HG03439 (cell line): Measurements from ENCODE around the gene TRAF3IP1.

ENCODE experiments used
- ATAC-seq: cut with Tn5 transposase; IDR thresholded peaks from one replicate; pipeline ENCODE4 v1.9.1; 2021; ENCODE audit warnings: mild to moderate bottlenecking, moderate library complexity; ENCODE audit not compliant: unreplicated experiment

Gene TRAF3IP1

DNA sequence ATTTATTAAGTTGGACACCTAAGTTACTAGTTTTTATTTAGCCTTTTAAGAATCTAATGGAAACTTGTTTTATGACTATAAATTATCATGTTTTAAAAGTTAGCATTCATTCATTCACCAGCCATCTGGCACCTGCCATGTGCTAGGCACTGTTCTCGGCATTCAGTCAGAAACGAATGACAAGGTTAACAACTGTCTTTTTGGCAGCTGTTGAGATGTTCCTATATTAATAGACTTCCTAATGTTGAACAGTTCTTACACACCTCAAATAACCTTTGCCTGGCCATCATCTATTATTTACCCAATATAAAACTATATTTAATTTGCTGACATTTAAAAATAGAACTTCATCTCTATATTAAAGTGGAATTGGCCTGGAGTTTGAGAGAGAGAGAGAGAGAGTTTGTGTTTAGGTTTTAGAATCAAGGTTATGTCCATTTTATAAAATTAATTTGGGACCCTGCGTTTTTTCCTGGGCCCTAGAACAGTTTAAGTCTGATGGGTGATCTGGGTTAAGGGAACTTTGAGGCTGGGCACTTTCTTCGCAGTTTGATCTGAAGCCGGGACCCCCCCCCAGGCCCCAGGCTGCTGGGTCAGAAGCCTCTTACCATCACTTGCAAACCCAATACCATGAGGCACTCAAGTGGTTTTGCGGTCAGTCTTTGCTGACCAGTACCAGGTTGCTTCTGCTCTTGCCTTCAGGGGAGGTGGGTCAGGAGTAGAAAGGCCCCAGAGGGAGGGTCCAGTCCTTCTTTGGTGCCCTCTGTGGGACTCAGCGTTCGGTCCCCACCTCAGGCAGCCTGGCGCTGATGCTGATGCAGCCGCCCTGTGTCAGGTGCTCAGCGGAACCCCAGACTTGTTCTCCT is 58.1 kb downstream of the TRAF3IP1 start:
- ATAC-seq = no peak

DNA sequence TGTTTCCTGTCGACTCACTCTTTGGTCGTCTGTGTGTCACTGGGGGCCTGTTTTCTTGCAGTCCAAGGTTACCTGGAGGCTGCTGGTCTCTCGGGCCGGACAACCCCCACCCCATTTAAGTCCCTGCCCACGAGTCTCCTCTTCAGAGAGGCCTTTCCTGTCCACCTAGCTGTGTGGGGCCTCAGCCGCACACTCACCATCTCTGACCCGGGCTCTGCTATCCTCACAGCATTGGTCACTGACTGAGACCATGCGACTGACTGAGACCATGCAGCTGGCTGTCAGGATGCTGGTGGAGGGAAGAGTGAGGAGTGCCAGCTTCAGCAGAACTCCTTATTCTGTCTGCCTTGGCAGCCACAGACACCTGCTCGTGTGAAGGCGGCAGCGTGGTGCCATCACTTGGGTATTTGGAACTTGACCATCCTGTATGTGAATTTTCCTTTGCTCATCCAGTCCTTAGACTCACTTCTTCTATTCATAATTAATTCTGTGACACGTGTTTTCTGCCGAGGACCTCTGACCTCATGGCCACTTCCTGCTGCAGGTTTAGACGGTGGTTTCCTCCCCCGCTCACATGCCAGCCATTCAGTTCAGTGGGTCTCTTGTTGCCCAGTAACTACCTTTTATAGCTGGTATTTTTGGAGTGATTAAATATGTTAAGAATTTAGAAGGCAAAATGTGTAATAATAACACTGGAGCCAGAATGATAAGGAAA is 58.9 kb downstream of the TRAF3IP1 start:
- no peak for ATAC-seq

DNA sequence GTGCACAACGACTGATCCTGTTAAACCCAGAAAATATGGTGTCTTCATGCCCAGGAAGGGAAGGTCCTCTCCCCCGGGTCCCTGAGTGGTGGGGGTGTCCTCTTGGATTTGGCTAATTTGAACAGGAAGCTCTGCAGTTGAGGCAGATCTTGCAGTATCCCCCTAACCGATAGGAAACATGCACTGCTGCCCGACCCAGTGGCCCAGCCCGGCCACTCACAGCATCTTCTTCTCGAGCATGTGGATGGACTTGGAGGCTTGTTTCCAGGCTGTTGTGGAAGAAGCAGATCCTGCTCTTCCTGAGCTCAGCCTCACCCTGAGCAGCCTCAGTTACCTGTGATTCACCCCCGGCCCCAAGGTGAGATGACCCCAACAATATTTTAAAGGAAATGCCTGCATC is 60.0 kb downstream of the TRAF3IP1 start:
- ATAC-seq = no peak

DNA sequence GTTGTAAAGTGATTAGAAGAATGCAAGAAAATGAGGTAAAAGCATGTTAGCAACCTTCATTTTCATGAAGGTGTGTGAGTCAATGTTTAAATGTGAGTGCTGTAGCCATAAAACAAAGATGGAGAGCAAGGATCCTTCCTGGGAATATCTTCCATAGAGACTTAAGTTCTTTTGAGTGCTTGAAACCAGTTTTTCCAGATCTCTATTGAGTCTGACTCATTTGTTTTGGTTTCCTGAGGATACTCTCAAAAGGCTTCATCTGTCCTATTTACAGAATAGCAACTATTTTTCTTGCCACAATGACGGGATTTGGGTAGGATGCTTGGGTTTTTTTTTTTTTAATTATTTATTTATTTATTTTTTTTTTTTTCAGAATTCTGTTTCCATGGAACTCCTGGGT is 60.5 kb downstream of the TRAF3IP1 start:
- no peak for ATAC-seq

DNA sequence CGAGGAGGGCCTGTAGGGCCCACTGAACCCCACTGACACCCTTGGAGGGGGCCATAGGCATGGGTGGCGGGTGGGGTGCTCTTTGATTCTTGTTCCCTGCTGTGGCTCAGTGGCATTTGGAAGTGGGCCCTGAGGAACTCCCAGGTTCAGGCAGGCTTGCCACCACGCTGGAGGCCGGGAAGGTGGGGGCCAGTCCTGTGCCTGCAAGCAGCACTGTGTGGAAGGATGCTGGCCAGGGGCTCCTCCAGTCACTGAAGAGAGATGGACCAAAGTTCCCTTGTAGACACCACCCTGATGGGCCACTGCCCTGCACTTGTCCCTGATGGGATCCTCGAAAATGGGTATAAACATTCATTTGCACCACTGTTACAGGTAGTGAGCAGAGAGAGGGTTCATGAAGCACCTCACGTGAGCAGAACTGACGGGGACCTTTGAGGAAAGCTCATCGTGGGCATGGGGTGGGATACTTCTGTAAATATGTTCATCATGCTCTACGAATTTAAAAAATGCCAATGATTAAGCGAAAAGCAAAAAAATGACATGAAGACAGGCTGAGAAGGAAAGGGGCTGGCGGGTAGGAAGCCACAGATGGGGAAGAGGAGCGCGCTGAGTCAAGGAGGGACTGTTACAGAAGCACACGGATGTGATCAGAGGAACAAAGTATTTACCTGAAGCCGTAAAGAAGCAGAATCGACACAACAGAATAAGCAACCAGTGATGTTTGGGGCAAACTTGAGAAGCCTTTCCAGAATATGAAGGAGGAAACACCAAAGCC is 61.2 kb downstream of the TRAF3IP1 start:
- ATAC-seq = no peak

DNA sequence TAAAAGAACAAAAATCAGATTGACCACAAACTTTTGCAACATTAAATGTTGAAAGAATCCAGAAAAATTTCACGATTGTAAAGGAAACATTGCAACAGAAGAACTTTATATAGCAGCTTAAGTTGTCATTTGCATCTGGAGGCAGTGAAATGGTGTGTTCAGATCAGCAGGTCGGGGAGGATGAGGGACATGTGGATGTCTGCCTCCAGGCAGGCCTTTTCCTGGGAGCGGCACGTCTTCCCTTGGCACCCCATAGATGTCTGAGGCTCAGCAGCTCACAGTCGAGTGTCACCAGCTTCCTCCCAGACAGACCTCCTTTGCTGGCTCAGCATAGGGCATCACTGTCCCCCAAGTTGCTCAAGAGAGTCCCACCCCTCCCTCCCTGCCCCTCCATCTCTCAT is 62.1 kb downstream of the TRAF3IP1 start:
- no peak for ATAC-seq

DNA sequence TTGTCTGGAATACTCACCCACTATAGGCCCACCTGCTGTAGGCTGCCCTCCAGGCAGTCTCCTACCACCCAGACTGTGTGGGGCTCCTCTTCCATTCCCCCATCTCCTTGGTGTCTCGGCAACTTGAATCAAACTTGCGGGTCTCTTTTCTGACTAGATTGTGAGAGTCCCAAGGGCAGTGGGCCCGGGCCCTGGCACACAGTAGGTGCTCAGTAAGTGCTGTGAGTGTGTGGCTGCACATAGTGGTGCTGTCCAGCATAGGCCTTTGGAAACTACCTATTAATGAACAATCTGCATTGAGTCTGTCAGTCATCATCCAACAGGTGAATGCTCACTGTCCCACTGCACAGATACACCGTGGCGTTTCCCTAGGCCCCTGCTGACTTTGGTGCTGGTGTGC is 62.8 kb downstream of the TRAF3IP1 start:
- no peak for ATAC-seq

DNA sequence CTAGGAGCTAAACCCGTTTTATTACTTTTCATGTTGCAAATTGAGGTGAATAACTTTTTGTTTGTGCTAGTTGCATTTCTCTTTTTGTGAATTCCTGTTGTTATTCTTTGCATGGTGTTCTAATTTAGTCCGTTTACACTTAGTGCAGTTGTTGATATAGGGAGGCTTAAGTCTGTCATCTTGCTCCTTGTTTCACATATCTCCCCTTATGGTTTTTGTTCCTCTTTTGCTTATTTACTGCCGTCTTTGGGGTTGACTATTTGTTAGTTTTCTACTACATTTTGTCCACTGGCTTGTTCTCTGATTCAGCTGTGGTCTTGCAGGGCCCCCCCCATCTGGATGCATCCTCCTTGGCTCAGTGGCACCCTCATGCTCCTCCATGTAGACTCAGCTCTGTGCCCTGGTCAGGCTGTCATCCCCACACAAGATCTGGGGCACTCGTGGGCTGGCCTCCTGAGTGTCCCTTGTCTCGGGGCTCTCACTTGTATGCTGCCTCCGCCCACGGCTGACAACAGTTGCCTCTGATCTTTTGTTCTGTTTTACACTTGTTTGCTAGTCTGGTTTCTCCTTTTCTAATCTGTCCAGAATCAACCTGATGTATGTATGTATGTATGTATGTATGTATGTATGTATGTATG is 63.5 kb downstream of the TRAF3IP1 start:
- ATAC-seq = no peak

DNA sequence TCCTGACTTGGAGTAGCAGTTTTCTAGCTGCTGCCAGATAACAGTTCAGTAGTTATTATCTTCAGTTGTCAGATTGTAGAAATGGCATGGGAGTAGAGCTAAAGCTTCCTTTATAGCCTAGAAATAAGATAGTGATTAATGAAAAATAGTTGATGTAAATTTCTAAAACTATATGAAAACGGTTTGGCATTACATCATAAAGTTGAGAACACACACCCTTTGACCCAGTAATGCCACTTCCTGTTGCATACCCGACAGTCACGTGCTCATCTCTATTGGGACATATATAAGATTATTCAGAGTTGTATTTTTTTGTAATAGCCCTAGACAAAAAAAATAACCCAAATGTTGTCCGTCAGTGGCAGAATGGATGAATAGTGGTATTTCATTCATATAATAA is 67.0 kb downstream of the TRAF3IP1 start:
- no peak for ATAC-seq

DNA sequence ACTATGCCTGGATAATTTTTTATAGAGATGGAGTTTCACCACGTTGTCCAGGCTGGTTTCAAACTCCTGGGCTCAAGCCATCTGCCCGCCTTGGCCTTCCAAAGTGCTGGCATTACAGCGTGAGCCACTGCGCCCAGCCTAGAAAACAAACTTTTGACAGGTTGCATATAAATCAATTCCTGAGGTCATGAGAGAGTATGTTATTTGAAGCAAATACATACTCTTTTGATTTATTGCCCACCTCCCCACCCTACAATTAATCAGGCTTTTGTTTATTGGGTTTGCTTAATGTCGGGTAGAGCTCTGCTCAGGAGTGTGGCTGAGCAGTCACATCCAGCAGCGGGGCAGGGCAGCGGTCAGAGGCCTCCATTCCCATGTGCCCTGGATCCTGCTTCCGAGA is 68.5 kb downstream of the TRAF3IP1 start:
- ATAC-seq = no peak

DNA sequence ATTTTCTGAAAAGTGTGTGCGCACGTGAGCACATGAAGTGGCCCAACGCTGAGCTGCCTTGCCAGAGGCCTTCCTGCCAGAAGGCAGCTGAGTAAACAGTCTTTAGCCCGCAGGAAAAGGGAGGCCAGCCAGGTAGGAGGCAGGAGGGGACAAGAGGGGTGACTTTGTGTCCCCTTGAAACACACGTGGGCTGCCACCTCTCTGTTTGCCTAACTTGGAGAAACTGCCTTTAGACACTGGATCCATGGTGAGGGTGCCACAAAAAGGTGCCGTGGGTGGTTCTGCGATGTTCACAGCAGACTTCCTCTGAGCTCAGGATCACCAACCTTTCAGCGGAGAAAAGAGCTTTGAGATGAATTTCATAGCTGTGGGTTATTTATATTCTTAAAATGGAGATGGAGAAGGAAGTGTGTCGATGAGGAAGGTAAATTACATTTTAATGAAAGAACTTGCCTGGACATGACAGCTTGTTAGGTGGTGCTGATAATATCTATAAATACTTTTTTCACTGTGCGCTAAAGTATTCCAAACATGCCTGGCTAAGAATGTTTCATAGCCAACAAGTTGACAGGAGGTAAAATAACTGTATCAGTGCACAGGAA is 69.8 kb downstream of the TRAF3IP1 start:
- ATAC-seq = no peak

DNA sequence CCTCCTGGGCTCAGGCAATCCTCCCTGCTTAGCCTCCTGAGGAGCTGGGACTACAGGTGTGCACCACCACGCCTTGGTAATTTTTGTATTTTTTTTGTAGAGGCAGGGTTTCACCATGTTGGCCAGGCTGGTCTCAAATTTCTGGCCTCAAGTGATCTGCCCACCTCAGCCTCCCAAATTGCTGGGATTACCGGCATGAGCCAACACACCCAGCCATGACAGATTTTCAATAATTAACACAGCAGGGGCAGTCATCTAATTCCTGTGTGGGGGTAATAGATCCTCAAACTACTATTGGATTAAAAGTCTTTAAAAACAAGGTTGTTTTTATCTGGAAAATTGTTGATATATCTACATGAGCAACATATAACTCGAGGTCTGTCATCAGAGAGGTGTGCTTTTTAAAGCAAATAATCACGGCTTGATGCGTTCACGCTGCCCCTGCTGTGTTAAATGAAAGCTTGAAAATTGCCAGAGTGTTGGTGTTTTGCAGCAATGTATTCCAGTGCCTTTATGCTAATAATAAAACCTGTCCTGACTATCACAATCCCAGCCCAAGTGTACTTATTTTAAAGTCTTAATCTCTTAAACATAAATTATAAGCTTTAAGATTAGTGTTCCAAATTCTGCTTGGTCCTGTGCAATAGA is 70.8 kb downstream of the TRAF3IP1 start:
- no peak for ATAC-seq

DNA sequence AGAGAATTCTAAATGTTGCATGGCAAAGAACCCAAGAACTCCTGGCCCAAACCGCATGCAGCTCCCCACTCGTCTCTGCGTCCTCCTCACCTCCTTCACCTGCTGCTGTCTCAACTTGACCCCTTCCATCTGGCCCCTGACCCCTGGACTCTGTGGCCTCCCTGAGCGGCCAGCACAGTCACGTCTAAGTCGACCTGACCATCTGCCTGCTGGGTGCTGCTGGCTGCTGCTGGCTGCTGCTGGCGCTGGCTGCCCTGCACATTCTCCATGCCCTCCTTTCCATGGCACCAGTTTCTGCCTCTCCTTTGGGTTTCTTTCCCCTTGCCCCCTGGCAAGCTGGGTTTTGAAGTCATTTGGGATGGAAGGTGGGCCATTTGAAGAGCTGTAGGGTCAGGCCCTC is 76.3 kb downstream of the TRAF3IP1 start:
- ATAC-seq = no peak

DNA sequence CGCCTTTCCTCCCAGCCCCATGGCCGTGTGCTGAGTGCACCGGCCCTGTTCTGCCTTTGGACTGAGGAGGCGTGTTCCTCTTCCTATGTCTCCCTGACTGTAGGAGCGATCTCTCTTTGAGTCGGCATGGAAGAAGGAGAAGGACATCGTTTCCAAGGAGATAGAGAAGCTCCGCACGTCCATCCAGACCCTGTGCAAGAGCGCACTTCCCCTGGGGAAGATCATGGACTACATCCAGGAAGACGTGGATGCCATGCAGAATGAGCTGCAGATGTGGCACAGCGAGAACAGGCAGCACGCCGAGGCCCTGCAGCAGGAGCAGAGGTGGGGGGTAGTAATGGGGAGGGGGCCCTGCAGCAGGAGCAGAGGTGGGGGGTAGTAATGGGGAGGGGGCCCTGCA is 77.0 kb downstream of the TRAF3IP1 start:
- ATAC-seq = no peak

DNA sequence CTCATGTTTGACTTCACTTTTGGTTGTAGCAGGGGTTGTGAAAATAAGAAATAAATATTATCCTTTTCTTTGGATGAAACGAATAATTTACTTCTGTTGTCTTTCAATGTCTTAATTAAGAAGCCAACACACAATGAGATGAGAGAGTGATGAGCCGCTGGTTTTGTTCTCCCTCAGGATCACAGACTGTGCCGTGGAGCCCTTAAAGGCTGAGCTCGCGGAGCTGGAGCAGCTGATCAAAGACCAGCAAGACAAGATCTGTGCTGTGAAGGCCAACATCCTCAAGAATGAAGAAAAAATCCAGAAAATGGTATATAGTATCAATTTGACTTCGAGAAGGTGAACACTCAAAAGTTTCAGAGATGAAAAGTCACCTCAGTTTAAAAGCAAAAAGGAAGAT is 78.3 kb downstream of the TRAF3IP1 start:
- ATAC-seq = no peak

DNA sequence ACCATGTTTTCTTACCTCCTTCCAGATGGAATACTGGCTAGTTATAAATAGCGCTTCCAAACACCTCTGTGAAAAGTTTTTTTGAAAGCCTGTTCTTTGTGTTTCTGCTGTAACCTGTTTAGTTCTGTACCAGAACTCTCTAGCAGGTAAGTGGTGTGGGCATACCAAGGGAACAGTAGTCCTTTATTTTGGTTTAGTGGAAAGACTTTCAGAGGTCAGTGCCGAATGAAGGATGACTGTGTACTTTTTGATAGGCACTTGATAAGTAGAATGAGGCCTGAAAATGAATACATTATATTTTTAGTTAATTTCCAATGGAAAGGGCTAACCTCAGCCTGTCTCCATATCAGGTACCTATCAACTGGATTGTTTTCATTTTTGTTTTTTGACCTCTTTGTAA is 78.8 kb downstream of the TRAF3IP1 start:
- ATAC-seq = no peak

DNA sequence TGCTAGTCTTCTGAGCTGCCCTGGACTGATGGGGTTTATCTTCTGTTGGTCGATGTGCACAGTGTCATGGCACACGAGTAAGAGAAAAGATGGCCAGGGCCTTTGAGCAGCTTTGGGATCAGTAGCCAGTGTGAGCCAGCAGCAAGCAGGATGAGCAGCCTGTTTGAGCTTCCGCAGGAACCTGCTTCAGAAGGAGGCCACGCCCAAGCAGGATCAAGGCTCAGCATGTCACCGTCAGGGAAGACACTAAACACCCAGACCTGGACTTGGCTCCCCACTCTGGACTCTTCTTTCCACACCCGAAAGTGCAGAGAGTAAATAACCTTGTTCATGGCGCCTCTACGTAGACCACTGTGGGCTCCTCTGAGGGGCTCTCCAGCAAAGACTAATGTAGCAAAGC is 81.2 kb downstream of the TRAF3IP1 start:
- no peak for ATAC-seq

DNA sequence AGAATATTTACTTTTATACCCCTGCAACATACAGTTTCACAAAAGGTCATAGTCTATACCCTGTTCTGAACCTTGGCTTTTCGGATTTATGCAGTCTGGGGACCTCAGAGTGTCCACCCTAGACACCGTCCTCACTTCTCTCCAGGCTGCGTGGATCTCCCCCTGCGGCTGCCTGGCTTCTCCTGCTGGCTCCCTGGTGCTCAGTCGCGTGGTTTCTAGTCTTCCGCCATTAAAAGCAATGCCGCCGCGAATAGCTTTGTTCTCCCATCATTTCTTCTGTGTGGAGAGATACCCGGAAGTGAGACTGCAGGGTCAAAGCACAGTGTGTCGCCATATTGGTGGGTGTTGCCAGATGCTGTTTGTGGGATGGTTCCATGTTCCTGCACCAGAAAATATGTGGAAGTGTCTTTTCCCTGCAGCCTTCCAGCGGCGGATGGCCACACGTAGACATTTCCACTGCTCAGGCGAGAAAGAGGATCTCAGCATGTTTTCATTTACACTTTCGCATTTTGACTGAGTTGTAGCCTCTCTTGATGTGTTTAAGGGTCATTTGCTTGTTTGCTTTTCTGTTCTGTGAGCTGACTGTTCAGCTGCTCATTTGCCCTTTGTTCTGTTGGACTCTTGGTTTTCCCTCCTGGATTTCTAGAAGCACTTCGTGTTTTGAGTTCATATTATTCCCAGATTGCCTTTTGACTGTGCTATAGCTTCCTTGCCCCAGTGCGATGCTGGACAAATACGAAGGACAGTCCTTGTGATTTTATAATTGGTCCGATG is 83.5 kb downstream of the TRAF3IP1 start:
- no peak for ATAC-seq

DNA sequence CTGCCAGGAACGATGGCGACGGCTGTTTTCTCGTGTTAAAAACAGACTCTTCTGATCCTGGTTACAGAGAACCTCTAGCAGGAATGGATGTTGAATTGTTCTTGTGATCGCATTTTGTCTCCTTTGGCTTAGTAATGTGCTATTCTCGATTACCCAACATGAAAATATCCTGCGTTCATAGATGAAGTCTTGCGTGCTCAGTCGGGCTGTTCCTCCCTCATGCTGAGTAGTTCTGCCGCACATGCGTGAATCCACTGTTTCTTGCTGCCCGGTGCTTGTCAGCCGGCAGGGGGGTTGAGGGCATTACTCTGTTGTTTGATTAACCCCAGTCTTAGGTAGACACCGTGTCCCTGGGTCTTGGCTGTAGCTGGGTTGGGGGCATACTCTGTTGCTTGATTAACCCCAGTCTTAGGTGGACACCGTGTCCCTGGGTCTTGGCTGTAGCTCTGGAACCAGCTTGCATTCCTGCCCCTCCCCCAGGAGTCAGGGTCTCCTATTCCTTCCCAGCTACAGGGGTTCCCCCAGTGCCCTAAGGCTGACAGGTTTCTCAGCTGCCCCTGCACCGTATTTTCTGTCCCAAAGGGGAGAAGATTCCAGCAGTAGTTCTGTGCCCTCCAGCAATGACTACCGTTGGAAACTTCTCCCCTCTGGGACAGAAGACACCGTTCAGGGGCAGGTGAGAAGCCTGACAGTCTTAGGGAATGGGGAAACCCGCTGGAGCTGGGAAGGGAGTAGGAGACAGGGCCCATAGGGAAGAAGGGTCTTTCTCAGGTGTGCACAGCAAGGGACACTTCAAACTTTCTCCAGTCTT is 84.3 kb downstream of the TRAF3IP1 start:
- no peak for ATAC-seq
